Epithelial cell of prostate (primary cell): ENCODE measurements around the gene GLIS1.

Experiments used
- DNase-seq: peaks from one replicate; pipeline ENCODE4 v3.0.0-alpha.2; 2011; ENCODE audit warnings: low read depth, low spot score
- H3K27ac ChIP-seq: fragments of 450-650 bp; 2 replicates; pipeline ENCODE4 v1.5.1; 2017; ENCODE audit warnings: mild to moderate bottlenecking

GLIS1 gene

GRCh38 chr1:53696571-53696970, 42.4 kb downstream of the GLIS1 start:
- no peak for DNase-seq
- H3K27ac ChIP-seq: no peak overlapping the region

GRCh38 chr1:53696051-53696450, 42.9 kb downstream of the GLIS1 start:
- DNase-seq: no peak
- no peak overlapping the region for H3K27ac ChIP-seq

- H3K27ac ChIP-seq: no peak overlapping the region
- no peak for DNase-seq
These were observed 43.8 kb downstream of the GLIS1 start for GRCh38 chr1:53695116-53695515.

- no peak overlapping the region for H3K27ac ChIP-seq
- no peak for DNase-seq
These were observed 44.3 kb downstream of the GLIS1 start for GRCh38 chr1:53694718-53695091.

GRCh38 chr1:53693773-53694717, 44.9 kb downstream of the GLIS1 start:
- no peak for DNase-seq
- H3K27ac ChIP-seq: no peak overlapping the region

GRCh38 chr1:53693339-53693738, 45.6 kb downstream of the GLIS1 start:
- H3K27ac ChIP-seq: no peak overlapping the region
- DNase-seq: no peak

GRCh38 chr1:53691326-53691725, 47.6 kb downstream of the GLIS1 start:
- DNase-seq: no peak

GRCh38 chr1:53690411-53690810, 48.6 kb downstream of the GLIS1 start:
- no peak for DNase-seq
- no peak overlapping the region for H3K27ac ChIP-seq

More at GRCh38 chr1:53691326-53691725, 47.6 kb downstream of the GLIS1 start:
- no peak overlapping the region for H3K27ac ChIP-seq

- DNase-seq: no peak
- no peak overlapping the region for H3K27ac ChIP-seq
These were observed 49.1 kb downstream of the GLIS1 start for GRCh38 chr1:53689736-53690326.

- no peak overlapping the region for H3K27ac ChIP-seq
- DNase-seq: no peak
These were observed 49.7 kb downstream of the GLIS1 start for GRCh38 chr1:53689223-53689622.

- DNase-seq: no peak
- H3K27ac ChIP-seq: no peak overlapping the region
These were observed 50.4 kb downstream of the GLIS1 start for GRCh38 chr1:53688381-53689102.

GRCh38 chr1:53687901-53688300, 51.1 kb downstream of the GLIS1 start:
- no peak overlapping the region for H3K27ac ChIP-seq

GRCh38 chr1:53687426-53687825, 51.5 kb downstream of the GLIS1 start:
- no peak overlapping the region for H3K27ac ChIP-seq
- DNase-seq: no peak

More at GRCh38 chr1:53687901-53688300, 51.1 kb downstream of the GLIS1 start:
- DNase-seq: no peak

- DNase-seq: no peak
- no peak overlapping the region for H3K27ac ChIP-seq
These were observed 52.0 kb downstream of the GLIS1 start for GRCh38 chr1:53686965-53687267.

- H3K27ac ChIP-seq: no peak overlapping the region
- no peak for DNase-seq
These were observed 52.6 kb downstream of the GLIS1 start for GRCh38 chr1:53686091-53686964.

GRCh38 chr1:53685272-53686051, 53.5 kb downstream of the GLIS1 start:
- H3K27ac ChIP-seq: no peak overlapping the region
- no peak for DNase-seq

- DNase-seq: no peak
- H3K27ac ChIP-seq: no peak overlapping the region
These were observed 54.2 kb downstream of the GLIS1 start for GRCh38 chr1:53684741-53685140.

- H3K27ac ChIP-seq: no peak overlapping the region
- DNase-seq: no peak
These were observed 54.8 kb downstream of the GLIS1 start for GRCh38 chr1:53683986-53684740.

- H3K27ac ChIP-seq: no peak overlapping the region
- DNase-seq: no peak
These were observed 56.1 kb downstream of the GLIS1 start for GRCh38 chr1:53682881-53683280.
